VCaP (cell line): Measurements from ENCODE around the gene DPP9.
A peak's percentile ranks its signal among the peaks of the same experiment; 100 is the strongest.

Experiments used
- H3K27ac ChIP-seq: fragments of 450-650 bp; 2 replicates; pipeline ENCODE4 v1.5.1; 2017
- TF ChIP-seq, protein P1 (sequence below): fragments of 450-650 bp; conservative IDR thresholded peaks from 2 replicates; pipeline ENCODE4 v1.5.1; 2017; ENCODE audit warnings: mild to moderate bottlenecking, moderate library complexity

The DPP9 gene

DNA sequence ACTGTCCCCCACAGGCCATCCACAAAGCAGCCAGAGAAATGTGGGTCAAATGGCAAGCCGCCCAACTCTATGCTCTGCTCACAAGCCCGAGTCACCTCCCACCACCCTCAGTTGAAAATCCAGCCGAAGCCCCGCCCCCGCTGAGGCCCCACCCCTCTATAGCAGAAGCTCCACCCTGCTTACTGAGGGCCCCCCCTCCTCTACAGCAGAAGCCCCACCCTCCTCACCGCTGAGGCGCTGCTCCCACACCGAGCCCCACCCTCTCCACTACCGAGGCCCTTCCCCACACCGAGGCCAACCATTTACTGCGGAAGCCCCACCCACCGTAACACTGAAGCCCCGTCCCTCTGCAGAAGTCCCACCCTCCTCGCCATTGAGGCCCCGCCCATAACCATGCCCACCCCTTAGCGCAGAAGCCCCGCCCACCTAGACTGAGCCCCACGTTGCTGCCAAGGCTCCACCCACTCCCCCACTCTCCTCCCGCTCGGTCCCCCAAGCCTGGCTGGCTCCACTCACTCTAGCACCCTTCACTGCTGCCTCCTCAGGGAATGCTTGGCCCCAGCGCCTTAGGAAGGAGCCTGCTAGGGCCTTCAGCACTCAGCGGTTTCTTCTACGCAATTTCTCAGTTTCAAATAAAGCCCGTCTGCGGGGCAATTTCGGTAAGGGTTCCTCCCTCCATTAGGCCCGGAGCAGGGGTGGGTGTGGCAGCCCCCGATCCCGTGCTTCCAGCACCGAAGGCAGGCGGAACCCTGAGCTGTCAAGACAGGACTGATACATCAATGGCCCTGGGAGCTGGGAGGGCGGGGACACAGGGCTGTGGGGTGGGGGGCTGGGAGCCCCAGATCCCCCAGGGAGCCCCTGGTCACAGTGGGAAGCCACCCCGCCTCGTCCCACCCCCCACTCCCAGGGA is 44.5 kb downstream of the DPP9 start:
- TF ChIP-seq, protein P1, sequence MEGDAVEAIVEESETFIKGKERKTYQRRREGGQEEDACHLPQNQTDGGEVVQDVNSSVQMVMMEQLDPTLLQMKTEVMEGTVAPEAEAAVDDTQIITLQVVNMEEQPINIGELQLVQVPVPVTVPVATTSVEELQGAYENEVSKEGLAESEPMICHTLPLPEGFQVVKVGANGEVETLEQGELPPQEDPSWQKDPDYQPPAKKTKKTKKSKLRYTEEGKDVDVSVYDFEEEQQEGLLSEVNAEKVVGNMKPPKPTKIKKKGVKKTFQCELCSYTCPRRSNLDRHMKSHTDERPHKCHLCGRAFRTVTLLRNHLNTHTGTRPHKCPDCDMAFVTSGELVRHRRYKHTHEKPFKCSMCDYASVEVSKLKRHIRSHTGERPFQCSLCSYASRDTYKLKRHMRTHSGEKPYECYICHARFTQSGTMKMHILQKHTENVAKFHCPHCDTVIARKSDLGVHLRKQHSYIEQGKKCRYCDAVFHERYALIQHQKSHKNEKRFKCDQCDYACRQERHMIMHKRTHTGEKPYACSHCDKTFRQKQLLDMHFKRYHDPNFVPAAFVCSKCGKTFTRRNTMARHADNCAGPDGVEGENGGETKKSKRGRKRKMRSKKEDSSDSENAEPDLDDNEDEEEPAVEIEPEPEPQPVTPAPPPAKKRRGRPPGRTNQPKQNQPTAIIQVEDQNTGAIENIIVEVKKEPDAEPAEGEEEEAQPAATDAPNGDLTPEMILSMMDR: no peak
- no peak overlapping the region for H3K27ac ChIP-seq

DNA sequence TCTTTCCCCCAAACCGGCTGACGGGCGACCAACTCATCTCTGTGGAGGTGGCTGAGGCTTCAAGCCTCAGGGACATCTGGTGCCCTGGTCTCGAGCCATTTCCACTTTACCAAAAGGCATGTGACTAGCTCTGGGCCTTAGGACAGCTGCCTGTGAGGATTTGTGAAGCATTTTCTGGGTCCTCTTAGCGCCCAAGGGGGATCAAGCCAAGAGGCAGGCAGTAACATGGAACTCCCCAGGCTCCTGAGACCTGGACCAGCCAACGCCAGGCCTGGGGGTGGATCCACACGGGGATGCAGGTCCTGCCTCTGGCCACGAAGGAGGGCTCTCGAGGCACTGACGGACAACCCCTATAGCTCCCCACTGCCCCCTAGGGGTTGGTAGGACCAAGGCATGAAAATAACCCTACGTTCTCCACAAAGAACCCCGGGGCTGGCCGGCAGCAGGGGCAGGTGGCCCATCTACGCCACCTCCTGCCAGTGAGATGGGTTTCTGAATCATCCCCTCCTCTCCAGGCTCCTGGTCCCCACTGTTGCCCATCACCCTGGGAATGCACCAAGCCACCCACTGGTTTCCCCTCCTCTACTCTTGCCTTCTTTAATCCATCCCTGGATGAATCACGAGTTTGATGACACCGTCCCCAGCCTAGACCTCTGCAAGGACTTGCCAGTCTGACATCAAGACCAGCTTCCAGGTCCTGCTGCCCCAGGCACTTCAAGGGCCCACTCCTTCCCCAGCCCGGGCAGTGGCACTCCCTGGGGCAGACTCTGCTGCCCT is 46.5 kb downstream of the DPP9 start:
- TF ChIP-seq, protein P1: peak; percentile 31; the same call in 1 of the 2 replicates
- no peak overlapping the region for H3K27ac ChIP-seq

DNA sequence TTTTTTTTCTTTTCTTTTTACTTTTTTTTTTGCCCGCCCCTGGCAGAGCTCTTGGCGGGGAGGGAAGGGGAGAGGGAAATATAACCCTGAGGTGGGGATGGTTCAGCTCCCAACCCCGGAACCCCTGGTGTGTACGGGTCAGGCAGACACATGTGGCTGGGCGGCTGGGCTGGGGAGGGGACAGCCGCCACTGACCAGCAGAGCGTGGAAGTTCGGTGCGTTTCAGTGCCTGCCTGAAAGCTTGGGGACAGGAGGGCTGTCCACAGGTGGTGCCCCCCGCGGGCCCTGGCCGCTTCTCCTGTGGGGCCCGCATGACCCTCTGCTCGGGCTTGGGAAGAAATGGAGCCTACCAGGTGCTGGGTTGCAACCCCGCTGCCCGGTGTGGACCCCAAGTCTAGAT is 48.3 kb downstream of the DPP9 start:
- TF ChIP-seq, protein P1: no peak
- H3K27ac ChIP-seq: no peak overlapping the region

DNA sequence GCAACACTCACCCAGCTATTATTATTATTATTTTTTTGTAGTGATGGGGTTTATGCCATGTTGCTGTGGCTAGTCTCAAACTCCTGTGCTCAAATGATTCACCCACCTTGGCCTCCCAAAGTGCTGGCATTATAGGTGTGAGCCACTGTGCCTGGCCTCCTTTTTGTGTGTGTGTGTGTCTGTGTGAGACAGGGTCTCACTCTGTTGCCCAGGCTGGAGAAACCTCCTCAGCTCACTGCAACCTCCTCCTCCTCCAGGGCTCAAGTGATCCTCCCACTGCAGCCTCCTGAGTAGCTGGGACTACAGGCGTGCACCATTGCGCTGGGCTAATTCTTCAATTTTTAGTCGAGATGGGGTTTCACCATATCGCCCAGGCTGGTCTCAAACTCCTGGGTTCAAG is 49.9 kb downstream of the DPP9 start:
- TF ChIP-seq, protein P1: no peak
- H3K27ac ChIP-seq: no peak overlapping the region

DNA sequence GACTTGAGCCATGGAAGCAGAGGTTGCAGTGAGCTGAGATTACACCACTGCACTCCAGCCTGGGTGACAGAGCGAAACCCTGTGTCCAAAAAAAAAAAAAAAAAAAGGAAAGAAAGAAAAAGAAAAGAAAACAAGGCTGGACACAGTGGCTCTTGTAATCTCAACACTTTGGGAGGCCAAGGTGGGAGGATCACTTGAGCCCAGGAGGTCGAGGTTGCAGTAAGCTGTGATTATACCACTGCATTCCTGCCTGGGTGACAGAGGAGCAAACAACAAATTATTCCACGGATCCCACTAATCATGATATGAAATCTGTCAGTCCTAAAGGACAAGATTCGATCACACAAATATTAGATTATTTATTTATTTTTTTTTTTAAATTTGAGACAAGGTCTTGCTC is 50.4 kb downstream of the DPP9 start:
- TF ChIP-seq, protein P1: no peak
- H3K27ac ChIP-seq: no peak overlapping the region

DNA sequence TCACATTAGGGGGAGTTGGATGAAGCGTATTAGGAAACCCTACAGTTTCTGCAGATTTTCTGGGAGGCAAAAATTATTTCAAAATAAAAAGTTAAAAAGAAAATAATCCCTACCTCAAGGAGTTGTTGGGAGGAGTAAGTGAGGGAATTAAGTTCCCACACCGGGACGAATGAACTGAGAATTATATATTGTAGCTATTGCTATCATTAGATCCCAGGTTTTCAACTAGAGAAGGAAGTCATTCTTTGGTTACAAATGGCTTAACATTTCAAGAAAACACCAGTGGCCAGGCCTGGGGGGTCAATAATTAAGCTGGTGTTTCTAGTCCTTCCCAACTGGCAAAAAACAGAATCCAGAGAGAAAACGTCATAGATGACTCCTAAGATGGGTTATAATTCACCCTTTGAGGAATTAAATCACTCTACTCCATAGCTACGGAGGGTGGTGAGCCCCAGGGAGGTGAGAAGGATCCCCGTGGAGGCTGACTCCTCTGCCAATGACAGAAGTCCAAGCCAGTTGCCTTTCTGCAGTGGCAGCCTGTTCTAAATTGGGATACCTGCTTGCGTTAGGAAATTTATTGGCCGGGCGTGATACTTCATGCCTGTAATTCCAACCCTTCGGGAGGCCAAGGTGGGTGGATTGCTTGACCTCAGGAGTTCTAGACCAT is 52.3 kb downstream of the DPP9 start:
- H3K27ac ChIP-seq: no peak overlapping the region
- TF ChIP-seq, protein P1: no peak
